HG03439 (cell line): ENCODE data around the gene MAML3.

Experiments
- ATAC-seq: cut with Tn5 transposase; IDR thresholded peaks from one replicate; pipeline ENCODE4 v1.9.1; 2021; ENCODE audit warnings: mild to moderate bottlenecking, moderate library complexity; ENCODE audit not compliant: unreplicated experiment

The MAML3 gene

GRCh38 chr4:140012688-140013486, 141.1 kb downstream of the MAML3 start:
- ATAC-seq = no peak

- ATAC-seq = no peak
These were observed 148.3 kb downstream of the MAML3 start for GRCh38 chr4:140005699-140006098.

- ATAC-seq = no peak
These were observed 148.9 kb downstream of the MAML3 start for GRCh38 chr4:140004922-140005627.

- ATAC-seq = no peak
These were observed 149.5 kb downstream of the MAML3 start for GRCh38 chr4:140004549-140004895.

- ATAC-seq = no peak
These were observed 150.0 kb downstream of the MAML3 start for GRCh38 chr4:140003876-140004548.

GRCh38 chr4:140000232-140000631, 153.8 kb downstream of the MAML3 start:
- no peak for ATAC-seq

- no peak for ATAC-seq
These were observed 164.9 kb downstream of the MAML3 start for GRCh38 chr4:139988863-139989765.

GRCh38 chr4:139987502-139987850, 166.5 kb downstream of the MAML3 start:
- ATAC-seq = no peak

- no peak for ATAC-seq
These were observed 167.1 kb downstream of the MAML3 start for GRCh38 chr4:139986689-139987501.

- no peak for ATAC-seq
These were observed 167.9 kb downstream of the MAML3 start for GRCh38 chr4:139986106-139986505.

- ATAC-seq = no peak
These were observed 168.6 kb downstream of the MAML3 start for GRCh38 chr4:139985401-139985800.

GRCh38 chr4:139984471-139984870, 169.5 kb downstream of the MAML3 start:
- ATAC-seq = no peak

GRCh38 chr4:139978692-139979091, 175.3 kb downstream of the MAML3 start:
- ATAC-seq = peak; percentile 91

- no peak for ATAC-seq
These were observed 176.0 kb downstream of the MAML3 start for GRCh38 chr4:139977838-139978609.

GRCh38 chr4:139975830-139976272, 178.1 kb downstream of the MAML3 start:
- no peak for ATAC-seq

- no peak for ATAC-seq
These were observed 180.4 kb downstream of the MAML3 start for GRCh38 chr4:139973616-139974015.

- no peak for ATAC-seq
These were observed 181.0 kb downstream of the MAML3 start for GRCh38 chr4:139973015-139973414.

GRCh38 chr4:139972305-139972704, 181.7 kb downstream of the MAML3 start:
- ATAC-seq = no peak

GRCh38 chr4:139971111-139971510, 182.9 kb downstream of the MAML3 start:
- no peak for ATAC-seq
